Progenitor cell of endocrine pancreas (in vitro differentiated cells): ENCODE results near the gene SPOCK1. TPM values are rescaled to one million over a fixed set of nuclear protein-coding genes. Genes with fewer than 3 reads are reported as not detected.

Experiments
- DNase-seq: peaks from one replicate; pipeline ENCODE4 v3.0.0; 2021; ENCODE audit warnings: low spot score; ENCODE audit not compliant: unreplicated experiment
- H3K27ac Mint-ChIP-seq: 2 replicates; pipeline ENCODE4 v1.8.0; 2021; ENCODE audit warnings: mild to moderate bottlenecking, moderate library complexity, mixed read lengths
- H3K27me3 Mint-ChIP-seq: 2 replicates; pipeline ENCODE4 v1.8.0; 2021; ENCODE audit warnings: mixed read lengths
- H3K36me3 Mint-ChIP-seq: 2 replicates; pipeline ENCODE4 v1.8.0; 2022; ENCODE audit warnings: mixed read lengths; ENCODE audit not compliant: insufficient read depth
- H3K4me1 Mint-ChIP-seq: 2 replicates; pipeline ENCODE4 v1.8.0; 2021; ENCODE audit warnings: low read depth, mixed read lengths
- H3K4me3 Mint-ChIP-seq: 2 replicates; pipeline ENCODE4 v1.8.0; 2021; ENCODE audit warnings: low read depth, mild to moderate bottlenecking, moderate library complexity, mixed read lengths
- H3K9me3 Mint-ChIP-seq: 2 replicates; pipeline ENCODE4 v1.8.0; 2021; ENCODE audit warnings: low read depth, mixed read lengths
- total RNA-seq: library from RNA; stranded (reverse); gene quantifications from 2 replicates; pipeline ENCODE4 v1.2.1, GENCODE V29; 2021
- TF ChIP-seq, protein P1 (sequence below): fragments of 200-600 bp; sonication (generic); IDR thresholded peaks from one replicate; pipeline ENCODE4 v1.5.0; 2021; ENCODE audit warnings: antibody characterized with exemption, mild to moderate bottlenecking; ENCODE audit not compliant: unreplicated experiment

The SPOCK1 gene
- total RNA-seq, 1 donor from 2014 or later = 41.4 TPM

DNA sequence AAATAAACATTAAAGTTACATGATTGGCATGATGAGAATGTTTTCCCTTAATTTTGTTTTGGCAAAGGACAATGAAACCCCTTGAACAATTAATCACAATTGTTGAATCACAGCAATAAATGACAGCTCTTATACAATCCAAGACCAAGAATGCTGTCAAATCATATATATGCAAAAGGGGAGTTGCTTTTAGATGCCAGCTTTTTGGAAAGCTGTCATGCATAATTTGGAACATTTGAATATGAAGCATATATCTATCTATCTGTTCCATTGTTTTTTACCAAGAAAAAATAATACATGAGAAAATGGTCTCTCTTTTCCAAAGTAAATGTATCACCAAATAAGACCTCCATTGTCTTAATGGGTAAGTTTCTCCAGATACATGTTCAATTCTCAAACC is 44.5 kb downstream of the SPOCK1 start:
- Mint-ChIP-seq H3K27me3 (peaks cover 26% of the 10 kb centered on the region), H3K36me3 (no peaks in the 10 kb centered on the region), H3K4me3 (no peak overlapping the region), H3K4me1 (no peaks in the 10 kb centered on the region), H3K9me3 (no peaks in the 10 kb centered on the region), H3K27ac (no peak overlapping the region)
- TF ChIP-seq, protein P1, sequence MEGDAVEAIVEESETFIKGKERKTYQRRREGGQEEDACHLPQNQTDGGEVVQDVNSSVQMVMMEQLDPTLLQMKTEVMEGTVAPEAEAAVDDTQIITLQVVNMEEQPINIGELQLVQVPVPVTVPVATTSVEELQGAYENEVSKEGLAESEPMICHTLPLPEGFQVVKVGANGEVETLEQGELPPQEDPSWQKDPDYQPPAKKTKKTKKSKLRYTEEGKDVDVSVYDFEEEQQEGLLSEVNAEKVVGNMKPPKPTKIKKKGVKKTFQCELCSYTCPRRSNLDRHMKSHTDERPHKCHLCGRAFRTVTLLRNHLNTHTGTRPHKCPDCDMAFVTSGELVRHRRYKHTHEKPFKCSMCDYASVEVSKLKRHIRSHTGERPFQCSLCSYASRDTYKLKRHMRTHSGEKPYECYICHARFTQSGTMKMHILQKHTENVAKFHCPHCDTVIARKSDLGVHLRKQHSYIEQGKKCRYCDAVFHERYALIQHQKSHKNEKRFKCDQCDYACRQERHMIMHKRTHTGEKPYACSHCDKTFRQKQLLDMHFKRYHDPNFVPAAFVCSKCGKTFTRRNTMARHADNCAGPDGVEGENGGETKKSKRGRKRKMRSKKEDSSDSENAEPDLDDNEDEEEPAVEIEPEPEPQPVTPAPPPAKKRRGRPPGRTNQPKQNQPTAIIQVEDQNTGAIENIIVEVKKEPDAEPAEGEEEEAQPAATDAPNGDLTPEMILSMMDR = no peak
- no peak for DNase-seq

- no peak overlapping the region for H3K27ac Mint-ChIP-seq
- no peak for DNase-seq
- H3K9me3 Mint-ChIP-seq = no peaks in the 10 kb centered on the region
- peaks cover 28% of the 10 kb centered on the region for H3K27me3 Mint-ChIP-seq
- TF ChIP-seq, protein P1 = no peak
- no peaks in the 10 kb centered on the region for H3K4me1 Mint-ChIP-seq
- no peaks in the 10 kb centered on the region for H3K36me3 Mint-ChIP-seq
- H3K4me3 Mint-ChIP-seq = no peak overlapping the region
Measured at GRCh38 chr5:137453483-137454080, 45.5 kb downstream of the SPOCK1 start.

DNA sequence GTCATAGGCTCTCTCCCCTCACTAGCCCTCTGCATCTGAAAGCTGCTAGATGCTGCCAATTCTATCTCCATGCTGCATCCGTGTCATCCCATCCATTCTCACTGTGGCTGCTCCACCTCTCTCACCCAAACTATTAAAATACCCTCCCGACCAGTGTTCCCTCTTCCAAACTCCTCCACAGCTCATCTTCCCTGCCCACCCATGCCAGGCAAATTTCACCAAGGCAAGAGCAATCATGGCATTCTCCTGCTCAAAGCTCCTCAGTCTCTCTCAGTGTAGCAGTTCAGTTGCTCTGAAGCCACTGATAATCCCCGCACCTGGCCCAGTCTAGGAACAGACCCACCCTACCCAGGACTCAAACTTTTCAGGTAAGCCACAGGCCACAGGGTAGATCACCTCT is 48.4 kb downstream of the SPOCK1 start:
- Mint-ChIP-seq H3K4me1 (no peaks in the 10 kb centered on the region), H3K9me3 (no peaks in the 10 kb centered on the region), H3K27ac (no peak overlapping the region)

DNA sequence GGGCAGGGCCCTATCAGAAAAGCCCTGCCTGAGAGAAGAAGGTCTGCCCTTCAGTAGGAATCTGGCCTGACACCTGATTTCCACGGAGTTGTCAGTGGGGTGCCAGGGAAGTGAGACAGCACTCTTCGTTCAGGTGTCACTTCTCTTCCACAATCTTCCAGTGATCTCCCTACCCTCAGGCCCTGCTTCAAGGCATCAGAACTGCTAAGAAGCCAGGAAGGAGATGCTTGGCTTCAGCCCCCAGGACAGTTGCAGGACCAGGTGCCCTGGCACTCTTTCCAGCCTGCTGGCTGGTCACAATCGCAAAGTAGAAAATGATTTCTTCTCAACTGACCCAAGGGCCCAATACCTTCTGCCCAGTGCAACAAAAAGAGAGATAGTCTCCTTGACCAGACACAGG is 50.3 kb downstream of the SPOCK1 start:
- no peak overlapping the region for H3K4me3 Mint-ChIP-seq
- H3K27ac Mint-ChIP-seq = no peak overlapping the region
- H3K36me3 Mint-ChIP-seq = no peaks in the 10 kb centered on the region
- TF ChIP-seq, protein P1 = no peak
- no peaks in the 10 kb centered on the region for H3K4me1 Mint-ChIP-seq
- DNase-seq = no peak
- no peaks in the 10 kb centered on the region for H3K9me3 Mint-ChIP-seq
- peaks cover 31% of the 10 kb centered on the region for H3K27me3 Mint-ChIP-seq

More for the DNA sequence above, 48.4 kb downstream of the SPOCK1 start:
- TF ChIP-seq, protein P1 = no peak
- no peak for DNase-seq
- Mint-ChIP-seq H3K27me3 (peaks cover 29% of the 10 kb centered on the region), H3K36me3 (no peaks in the 10 kb centered on the region), H3K4me3 (no peak overlapping the region)

GRCh38 chr5:137446615-137447014 is 52.5 kb downstream of the SPOCK1 start:
- H3K4me3 Mint-ChIP-seq = no peak overlapping the region
- H3K9me3 Mint-ChIP-seq = no peaks in the 10 kb centered on the region
- TF ChIP-seq, protein P1 = no peak
- DNase-seq = no peak
- H3K36me3 Mint-ChIP-seq = no peaks in the 10 kb centered on the region
- peaks cover 35% of the 10 kb centered on the region for H3K27me3 Mint-ChIP-seq
- H3K27ac Mint-ChIP-seq = no peak overlapping the region
- H3K4me1 Mint-ChIP-seq = no peaks in the 10 kb centered on the region
